GM12878 (cell line): ENCODE measurements around the gene ABHD6. TPM values are rescaled to one million over a fixed set of nuclear protein-coding genes. Genes with fewer than 3 reads are reported as not detected.

Experiments
- ATAC-seq: fragments of 200-7000 bp; cut with Tn5 transposase; 3 replicates; pipeline ENCODE4 v1.9.1; 2020; ENCODE audit warnings: mild to moderate bottlenecking, moderate library complexity
- BruUV-seq: library from RNA; stranded (reverse); fragments of 400-500 nt; replicated peaks from 2 replicates; lab custom pipeline; 2021; lab: Mats Ljungman, UMichigan
- CTCF ChIA-PET: fragments of 300-600 bp; sonication (Branson Sonifier 250); formaldehyde crosslinking; extraction: SDS; loops from one replicate; lab custom pipeline; 2021; ENCODE audit warnings: inconsistent platforms; lab: Yijun Ruan, JAX
- POLR2A ChIA-PET: fragments of 350-600 bp; formaldehyde crosslinking; extraction: SDS; loops from one replicate; lab custom pipeline; 2021; ENCODE audit warnings: inconsistent platforms; lab: Charles Lee
- RAD21 ChIA-PET: fragments of 300-600 bp; sonication (Branson Sonifier 250); formaldehyde crosslinking; loops from one replicate; lab custom pipeline; 2023; ENCODE audit warnings: antibody characterized with exemption; ENCODE audit not compliant: unreplicated experiment; lab: Charles Lee
- SMC1A ChIA-PET: fragments of 300-600 bp; sonication (Branson Sonifier 250); formaldehyde crosslinking; loops from one replicate; lab custom pipeline; 2023; ENCODE audit not compliant: unreplicated experiment, uncharacterized antibody; lab: Charles Lee
- DNase-seq: peaks from one replicate; pipeline ENCODE4 v3.0.0-alpha.2; 2011; ENCODE audit warnings: low read depth, low spot score
- FAIRE-seq: peaks from 3 replicates; lab custom pipeline; 2011; peaks lifted over from hg19 to GRCh38; lab: Jason Lieb, UNC
- H2AFZ ChIP-seq: 2 replicates; pipeline ENCODE4 v1.6.0; 2011; ENCODE audit warnings: low read depth, low read length, control low read depth; ENCODE audit not compliant: control insufficient read depth
- H3K27ac ChIP-seq: 2 replicates; pipeline ENCODE4 v1.5.1; 2011; ENCODE audit warnings: control low read depth; ENCODE audit not compliant: control insufficient read depth, insufficient read depth
- H3K27me3 ChIP-seq, 2 experiments: replicated peaks in 1 of 2; 2 replicates each; pipeline versions ENCODE4 v1.6.0 to v1.6.1; 2011; ENCODE audit warnings: low read length in 1 of 2; ENCODE audit not compliant: control insufficient read depth in 2 of 2, insufficient read depth in 2 of 2
- H3K36me3 ChIP-seq, 2 experiments: 2 replicates each; pipeline ENCODE4 v1.5.1; 2011; ENCODE audit warnings: low read length in 1 of 2; ENCODE audit not compliant: control insufficient read depth in 2 of 2, insufficient read depth in 2 of 2
- H3K4me1 ChIP-seq: 2 replicates; pipeline ENCODE4 v1.6.1; 2011; ENCODE audit warnings: mild to moderate bottlenecking, low read length, moderate library complexity, mixed read lengths; ENCODE audit not compliant: control insufficient read depth, insufficient read depth
- H3K4me2 ChIP-seq: 2 replicates; pipeline ENCODE4 v1.6.0; 2011; ENCODE audit warnings: control low read depth; ENCODE audit not compliant: control insufficient read depth, insufficient read depth
- H3K4me3 ChIP-seq: fragments of 200-600 bp; sonication (generic); 2 replicates; pipeline ENCODE4 v1.5.1; 2016
- H3K79me2 ChIP-seq: 2 replicates; pipeline ENCODE4 v1.6.0; 2011; ENCODE audit warnings: low read length; ENCODE audit not compliant: control insufficient read depth, insufficient read depth
- H3K9ac ChIP-seq: 2 replicates; pipeline ENCODE4 v1.8.0; 2011; ENCODE audit warnings: low read length, control low read depth, mixed read lengths; ENCODE audit not compliant: control insufficient read depth, insufficient read depth
- H3K9me3 ChIP-seq: replicated peaks from 3 replicates; pipeline ENCODE4 v1.5.1; 2011; ENCODE audit warnings: mild to moderate bottlenecking, low read length; ENCODE audit not compliant: control insufficient read depth, insufficient read depth
- H4K20me1 ChIP-seq: 2 replicates; pipeline ENCODE4 v1.6.0; 2011; ENCODE audit not compliant: control insufficient read depth, insufficient read depth
- CBFB ChIP-seq: IDR thresholded peaks from 2 replicates; pipeline ENCODE4 v1.6.1; 2016; ENCODE audit warnings: antibody characterized with exemption, low read depth
- DPF2 ChIP-seq: fragments of 450-650 bp; IDR thresholded peaks from 2 replicates; pipeline ENCODE4 v1.6.1; 2017; ENCODE audit warnings: mild to moderate bottlenecking
- ETV6 ChIP-seq, 2 experiments: fragments of 450-650 bp in 1 of 2; IDR thresholded peaks in 1 of 2; conservative IDR thresholded peaks in 1 of 2; 2 replicates each; pipeline ENCODE4 v1.6.1; 2014; ENCODE audit warnings: antibody characterized with exemption in 1 of 2, borderline replicate concordance in 1 of 2, low read depth in 1 of 2, mild to moderate bottlenecking in 1 of 2, moderate library complexity in 1 of 2
- TARDBP ChIP-seq: IDR thresholded peaks from 2 replicates; pipeline ENCODE4 v1.6.1; 2016; ENCODE audit warnings: borderline replicate concordance
- ZBED1 ChIP-seq: IDR thresholded peaks from 2 replicates; pipeline ENCODE4 v1.6.1; 2016; ENCODE audit warnings: borderline replicate concordance
- ZNF274 ChIP-seq: IDR thresholded peaks from one replicate; pipeline ENCODE4 v1.8.0; 2011; ENCODE audit not compliant: insufficient read length, insufficient read depth
- WGBS: methylation state at CpG from one replicate; pipeline ENCODE4 v1.1.6; 2016; ENCODE audit warnings: low lambda C conversion rate; ENCODE audit not compliant: insufficient replicate concordance, insufficient coverage; ENCODE audit errors: missing lambda C conversion rate; 5-methylcytosine and 5-hydroxymethylcytosine counted together
- in situ Hi-C: fragments of 300-500 bp; cut with MboI; formaldehyde crosslinking; loops from 9 replicates; pipeline ENCODE4 v1.14.3; 2018; ENCODE audit warnings: mixed read lengths
- intact Hi-C: fragments of 100-400 bp; cut with micrococcal nuclease; formaldehyde crosslinking; loops from one replicate; pipeline ENCODE4 v1.14.2; 2022; ENCODE audit not compliant: unreplicated experiment
- polyA plus RNA-seq, 11 experiments: library from polyadenylated mRNA; depleted of rRNA in 4 of 11; unstranded in 6 of 11; stranded (reverse) in 5 of 11; fragments of >200 nt; fragmentation: Nextera tagmentation in 4 of 11; fragmentation: Illumina TruSeq in 1 of 11; extraction: Ambion mirVana in 4 of 11; extraction: Trizol in 1 of 11; gene quantifications; 1 replicate in 1 of 11; 2 replicates in 10 of 11; pipeline versions ENCODE4 v1.2.1 to v1.2.3, GENCODE V29; 2011 to 2016; ENCODE audit warnings: inconsistent platforms in 2 of 11, missing spikeins in 2 of 11, low read depth in 1 of 11
- total RNA-seq, 4 experiments: library from RNA; depleted of rRNA in 3 of 4; stranded (reverse); fragments of >200 nt in 3 of 4; fragmentation: Illumina TruSeq in 1 of 4; extraction: Trizol in 1 of 4; gene quantifications; 2 replicates each; pipeline versions ENCODE4 v1.2.1 to v1.2.3, GENCODE V29; 2013 to 2021
- TF ChIP-seq, protein P1 (sequence below): IDR thresholded peaks from 2 replicates; pipeline ENCODE4 v1.6.1; 2012; ENCODE audit warnings: low read depth, low read length, improper control_type of control experiment
- TF ChIP-seq, protein P2 (sequence below): fragments of 450-650 bp; IDR thresholded peaks from 2 replicates; pipeline ENCODE4 v1.6.1; 2014; ENCODE audit warnings: mild to moderate bottlenecking
- TF ChIP-seq, protein P3 (sequence below): fragments of 150-350 bp; IDR thresholded peaks from 2 replicates; pipeline ENCODE4 v1.6.1; 2016; ENCODE audit warnings: low read depth, low read length
- TF ChIP-seq, protein P4 (sequence below): IDR thresholded peaks from 2 replicates; pipeline ENCODE4 v1.6.1; 2012; ENCODE audit warnings: low read depth, low read length, improper control_type of control experiment
- TF ChIP-seq, protein P5 (sequence below): IDR thresholded peaks from 2 replicates; pipeline ENCODE4 v1.6.1; 2011; ENCODE audit warnings: borderline replicate concordance, low read depth, mild to moderate bottlenecking, moderate library complexity, low read length; ENCODE audit not compliant: insufficient read depth, poor library complexity, severe bottlenecking

Gene ABHD6
- total and polyA plus RNA-seq, 10 of the 15 experiments (the other 5 are each of a cell fraction or from before 2014, with no cell fraction given) = 1.4 to 33.2 (median 3.2) TPM

DNA sequence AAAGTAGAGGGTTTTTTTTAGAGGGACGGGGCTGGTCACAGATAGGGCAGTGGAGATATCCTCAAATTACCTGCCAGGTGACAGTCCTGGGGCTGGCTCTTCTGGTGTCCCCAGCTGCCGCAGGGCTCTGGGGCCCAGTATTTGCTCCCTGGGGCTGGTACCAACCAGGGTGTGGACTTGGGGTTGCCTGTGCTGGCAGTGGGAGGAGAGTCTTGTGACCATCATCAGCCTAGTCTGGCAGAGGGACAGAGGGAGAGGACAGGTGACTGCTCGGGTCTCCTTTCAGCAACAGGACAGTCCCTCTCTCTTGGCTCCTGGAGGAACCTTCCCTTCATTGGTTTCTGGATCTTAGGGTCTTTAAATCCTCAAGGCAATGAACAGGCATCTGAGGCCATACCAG lies 60.6 kb downstream of the ABHD6 start:
- no peak for FAIRE-seq
- H3K36me3 ChIP-seq = peaks cover 0 to 2% of the 10 kb centered on the region in 2 experiments; a peak in 1 of 4 replicates
- TF ChIP-seq DPF2 (no peak), CBFB (no peak), ETV6 (conservative IDR thresholded peaks at IDR 0.05 in 1 of 2, IDR thresholded peaks at IDR 0.05 in 1 of 2; ENCODE audit: borderline replicate concordance in 1 of 2, low read depth in 1 of 2) (no peak), ZBED1 (no peak), ZNF274 (no peak), TARDBP (no peak)
- TF ChIP-seq, protein P1, sequence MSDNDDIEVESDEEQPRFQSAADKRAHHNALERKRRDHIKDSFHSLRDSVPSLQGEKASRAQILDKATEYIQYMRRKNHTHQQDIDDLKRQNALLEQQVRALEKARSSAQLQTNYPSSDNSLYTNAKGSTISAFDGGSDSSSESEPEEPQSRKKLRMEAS = no peak
- TF ChIP-seq, protein P2, sequence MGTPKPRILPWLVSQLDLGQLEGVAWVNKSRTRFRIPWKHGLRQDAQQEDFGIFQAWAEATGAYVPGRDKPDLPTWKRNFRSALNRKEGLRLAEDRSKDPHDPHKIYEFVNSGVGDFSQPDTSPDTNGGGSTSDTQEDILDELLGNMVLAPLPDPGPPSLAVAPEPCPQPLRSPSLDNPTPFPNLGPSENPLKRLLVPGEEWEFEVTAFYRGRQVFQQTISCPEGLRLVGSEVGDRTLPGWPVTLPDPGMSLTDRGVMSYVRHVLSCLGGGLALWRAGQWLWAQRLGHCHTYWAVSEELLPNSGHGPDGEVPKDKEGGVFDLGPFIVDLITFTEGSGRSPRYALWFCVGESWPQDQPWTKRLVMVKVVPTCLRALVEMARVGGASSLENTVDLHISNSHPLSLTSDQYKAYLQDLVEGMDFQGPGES = no peak
- TF ChIP-seq, protein P3, sequence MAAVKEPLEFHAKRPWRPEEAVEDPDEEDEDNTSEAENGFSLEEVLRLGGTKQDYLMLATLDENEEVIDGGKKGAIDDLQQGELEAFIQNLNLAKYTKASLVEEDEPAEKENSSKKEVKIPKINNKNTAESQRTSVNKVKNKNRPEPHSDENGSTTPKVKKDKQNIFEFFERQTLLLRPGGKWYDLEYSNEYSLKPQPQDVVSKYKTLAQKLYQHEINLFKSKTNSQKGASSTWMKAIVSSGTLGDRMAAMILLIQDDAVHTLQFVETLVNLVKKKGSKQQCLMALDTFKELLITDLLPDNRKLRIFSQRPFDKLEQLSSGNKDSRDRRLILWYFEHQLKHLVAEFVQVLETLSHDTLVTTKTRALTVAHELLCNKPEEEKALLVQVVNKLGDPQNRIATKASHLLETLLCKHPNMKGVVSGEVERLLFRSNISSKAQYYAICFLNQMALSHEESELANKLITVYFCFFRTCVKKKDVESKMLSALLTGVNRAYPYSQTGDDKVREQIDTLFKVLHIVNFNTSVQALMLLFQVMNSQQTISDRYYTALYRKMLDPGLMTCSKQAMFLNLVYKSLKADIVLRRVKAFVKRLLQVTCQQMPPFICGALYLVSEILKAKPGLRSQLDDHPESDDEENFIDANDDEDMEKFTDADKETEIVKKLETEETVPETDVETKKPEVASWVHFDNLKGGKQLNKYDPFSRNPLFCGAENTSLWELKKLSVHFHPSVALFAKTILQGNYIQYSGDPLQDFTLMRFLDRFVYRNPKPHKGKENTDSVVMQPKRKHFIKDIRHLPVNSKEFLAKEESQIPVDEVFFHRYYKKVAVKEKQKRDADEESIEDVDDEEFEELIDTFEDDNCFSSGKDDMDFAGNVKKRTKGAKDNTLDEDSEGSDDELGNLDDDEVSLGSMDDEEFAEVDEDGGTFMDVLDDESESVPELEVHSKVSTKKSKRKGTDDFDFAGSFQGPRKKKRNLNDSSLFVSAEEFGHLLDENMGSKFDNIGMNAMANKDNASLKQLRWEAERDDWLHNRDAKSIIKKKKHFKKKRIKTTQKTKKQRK = no peak
- TF ChIP-seq, protein P4, sequence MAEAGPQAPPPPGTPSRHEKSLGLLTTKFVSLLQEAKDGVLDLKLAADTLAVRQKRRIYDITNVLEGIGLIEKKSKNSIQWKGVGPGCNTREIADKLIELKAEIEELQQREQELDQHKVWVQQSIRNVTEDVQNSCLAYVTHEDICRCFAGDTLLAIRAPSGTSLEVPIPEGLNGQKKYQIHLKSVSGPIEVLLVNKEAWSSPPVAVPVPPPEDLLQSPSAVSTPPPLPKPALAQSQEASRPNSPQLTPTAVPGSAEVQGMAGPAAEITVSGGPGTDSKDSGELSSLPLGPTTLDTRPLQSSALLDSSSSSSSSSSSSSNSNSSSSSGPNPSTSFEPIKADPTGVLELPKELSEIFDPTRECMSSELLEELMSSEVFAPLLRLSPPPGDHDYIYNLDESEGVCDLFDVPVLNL = no peak
- TF ChIP-seq, protein P5, sequence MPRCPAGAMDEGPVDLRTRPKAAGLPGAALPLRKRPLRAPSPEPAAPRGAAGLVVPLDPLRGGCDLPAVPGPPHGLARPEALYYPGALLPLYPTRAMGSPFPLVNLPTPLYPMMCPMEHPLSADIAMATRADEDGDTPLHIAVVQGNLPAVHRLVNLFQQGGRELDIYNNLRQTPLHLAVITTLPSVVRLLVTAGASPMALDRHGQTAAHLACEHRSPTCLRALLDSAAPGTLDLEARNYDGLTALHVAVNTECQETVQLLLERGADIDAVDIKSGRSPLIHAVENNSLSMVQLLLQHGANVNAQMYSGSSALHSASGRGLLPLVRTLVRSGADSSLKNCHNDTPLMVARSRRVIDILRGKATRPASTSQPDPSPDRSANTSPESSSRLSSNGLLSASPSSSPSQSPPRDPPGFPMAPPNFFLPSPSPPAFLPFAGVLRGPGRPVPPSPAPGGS = no peak
- TF ChIP-seq, all 136 proteins: peak for 0
- Histone ChIP-seq H3K27ac (no peak overlapping the region), H3K4me3 (no peak overlapping the region), H3K9me3 (no peaks in the 10 kb centered on the region; the same call in 2 of the 3 replicates), H3K79me2 (no peaks in the 10 kb centered on the region), H2AFZ (no peak overlapping the region), H3K27me3 (no peaks in the 10 kb centered on the region; a peak in 1 of 4 replicates), H3K4me2 (no peak overlapping the region), H3K9ac (no peak overlapping the region), H3K4me1 (no peaks in the 10 kb centered on the region), H4K20me1 (no peaks in the 10 kb centered on the region)
- WGBS = 52% methylated on average over 3 of the region's 3 CpGs
- intact Hi-C loops (loop anchor here (5.0 kb wide), 1 partner anchor 61 kb away; the partner anchor contains the start of gene ABHD6), in situ Hi-C loops (no loop called here)
- CTCF ChIA-PET = interaction anchor here (1.3 to 15.5 kb wide), 8 partner anchors 8 to 113 kb away, joined by 3 to 503 read pairs (median 12); partner anchors contain the start of genes HTD2 and RPP14
- no TSS peak for BruUV-seq
- ATAC-seq = no peak
- RAD21 ChIA-PET = interaction anchor here (1.8 to 6.3 kb wide), 6 partner anchors 60 to 113 kb away, joined by 6 to 106 read pairs (median 16); partner anchors contain the start of gene ABHD6
- POLR2A ChIA-PET = no interaction called here
- DNase-seq = no peak
- SMC1A ChIA-PET = interaction anchor here (1.2 to 6.6 kb wide), 6 partner anchors 27 to 120 kb away, joined by 3 to 127 read pairs (median 17); no protein-coding TSS in a partner anchor
